PC-3 (cell line): Measurements from ENCODE around the gene TTC21B.

Experiments
- EZH2 ChIP-seq: fragments of 300-600 bp; sonication (generic); IDR thresholded peaks from one replicate; pipeline ENCODE4 v1.6.1; 2017; ENCODE audit warnings: antibody characterized with exemption, mild to moderate bottlenecking, low read length; ENCODE audit not compliant: unreplicated experiment
- EZH2phosphoT487 ChIP-seq: fragments of 300-600 bp; sonication (generic); IDR thresholded peaks from 2 replicates; pipeline ENCODE4 v1.6.1; 2018; ENCODE audit warnings: mild to moderate bottlenecking, antibody characterized with exemption, low read length, borderline replicate concordance
- TF ChIP-seq, protein P1 (sequence below): fragments of 300-600 bp; sonication (generic); conservative IDR thresholded peaks from 2 replicates; pipeline ENCODE4 v1.5.1; 2017; ENCODE audit warnings: antibody characterized with exemption, low read depth, mild to moderate bottlenecking, low read length

DNA sequence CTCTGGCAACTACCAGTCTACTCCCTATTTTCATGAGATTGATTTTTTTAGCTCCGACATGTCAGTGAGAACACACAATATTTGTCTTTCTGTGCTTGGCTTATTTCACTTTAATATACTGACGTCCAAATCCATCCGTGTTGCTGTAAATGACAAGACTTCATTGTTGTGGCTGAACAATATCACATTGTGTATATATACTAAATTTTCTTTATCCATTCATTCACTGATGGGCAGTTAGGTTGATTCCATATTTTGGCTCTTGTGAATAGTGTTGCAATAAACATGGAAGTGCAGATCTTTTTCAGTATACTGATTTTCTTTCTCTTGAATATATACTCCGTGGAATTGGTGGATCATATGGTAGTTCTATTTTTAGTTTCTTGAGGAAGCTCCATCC is 5.8 kb upstream of the TTC21B start:
- TF ChIP-seq, protein P1, sequence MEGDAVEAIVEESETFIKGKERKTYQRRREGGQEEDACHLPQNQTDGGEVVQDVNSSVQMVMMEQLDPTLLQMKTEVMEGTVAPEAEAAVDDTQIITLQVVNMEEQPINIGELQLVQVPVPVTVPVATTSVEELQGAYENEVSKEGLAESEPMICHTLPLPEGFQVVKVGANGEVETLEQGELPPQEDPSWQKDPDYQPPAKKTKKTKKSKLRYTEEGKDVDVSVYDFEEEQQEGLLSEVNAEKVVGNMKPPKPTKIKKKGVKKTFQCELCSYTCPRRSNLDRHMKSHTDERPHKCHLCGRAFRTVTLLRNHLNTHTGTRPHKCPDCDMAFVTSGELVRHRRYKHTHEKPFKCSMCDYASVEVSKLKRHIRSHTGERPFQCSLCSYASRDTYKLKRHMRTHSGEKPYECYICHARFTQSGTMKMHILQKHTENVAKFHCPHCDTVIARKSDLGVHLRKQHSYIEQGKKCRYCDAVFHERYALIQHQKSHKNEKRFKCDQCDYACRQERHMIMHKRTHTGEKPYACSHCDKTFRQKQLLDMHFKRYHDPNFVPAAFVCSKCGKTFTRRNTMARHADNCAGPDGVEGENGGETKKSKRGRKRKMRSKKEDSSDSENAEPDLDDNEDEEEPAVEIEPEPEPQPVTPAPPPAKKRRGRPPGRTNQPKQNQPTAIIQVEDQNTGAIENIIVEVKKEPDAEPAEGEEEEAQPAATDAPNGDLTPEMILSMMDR = no peak
- TF ChIP-seq EZH2phosphoT487 = no peak
- TF ChIP-seq EZH2 = no peak
